Amniotic stem cell (primary cell): ENCODE data around the gene HDAC10.
"Not testable (repeated sequence)": the region's sequence is repeated elsewhere in the genome, so short reads cannot be mapped to it uniquely, and the experiment has no call there.

Experiments used
- DNase-seq: peaks from one replicate; lab custom pipeline; 2025; lab: John Stamatoyannopoulos, UW

HDAC10 gene

GRCh38 chr22:50216684-50217520 lies 34.2 kb downstream of the HDAC10 start:
- no peak for DNase-seq

GRCh38 chr22:50216055-50216683 lies 34.9 kb downstream of the HDAC10 start:
- no peak for DNase-seq

GRCh38 chr22:50215297-50216054 lies 35.6 kb downstream of the HDAC10 start:
- no peak for DNase-seq

- DNase-seq, result no peak
Measured at GRCh38 chr22:50213263-50213662, 37.8 kb downstream of the HDAC10 start.

GRCh38 chr22:50211147-50211546 lies 39.9 kb downstream of the HDAC10 start:
- DNase-seq, result no peak

- no peak for DNase-seq
Measured at GRCh38 chr22:50210378-50211139, 40.5 kb downstream of the HDAC10 start.

- DNase-seq, result no peak
Measured at GRCh38 chr22:50209893-50210292, 41.2 kb downstream of the HDAC10 start.

GRCh38 chr22:50208939-50209892 lies 41.8 kb downstream of the HDAC10 start:
- no peak for DNase-seq

- DNase-seq, result no peak
Measured at GRCh38 chr22:50208430-50208938, 42.6 kb downstream of the HDAC10 start.

GRCh38 chr22:50207383-50208140 lies 43.5 kb downstream of the HDAC10 start:
- DNase-seq, result no peak

- no peak for DNase-seq
Measured at GRCh38 chr22:50206599-50206998, 44.5 kb downstream of the HDAC10 start.

GRCh38 chr22:50205781-50206569 lies 45.1 kb downstream of the HDAC10 start:
- DNase-seq, result no peak

GRCh38 chr22:50204998-50205397 lies 46.1 kb downstream of the HDAC10 start:
- not testable (repeated sequence) for DNase-seq

- no peak for DNase-seq
Measured at GRCh38 chr22:50204571-50204970, 46.5 kb downstream of the HDAC10 start.

- no peak for DNase-seq
Measured at GRCh38 chr22:50203288-50203687, 47.8 kb downstream of the HDAC10 start.

- no peak for DNase-seq
Measured at GRCh38 chr22:50202130-50202666, 48.9 kb downstream of the HDAC10 start.

GRCh38 chr22:50201191-50202129 lies 49.6 kb downstream of the HDAC10 start:
- DNase-seq, result no peak
